ENCODE results near the gene ACADVL. TPM values are rescaled to one million over a fixed set of nuclear protein-coding genes. Genes with fewer than 3 reads are reported as not detected.

ACADVL gene
- total and polyA plus RNA-seq, 2 of the 4 experiments (the other 2 are of a cell fraction), result 139 to 752 TPM

GRCh38 chr17:7224110-7224509 lies 4.4 kb downstream of the ACADVL start:
- dilution Hi-C loops (cut with HindIII; ENCODE audit: low sequenced_read_pairs, unreplicated experiment) (no loop called here), intact Hi-C loops (cut with micrococcal nuclease) (no loop called here), in situ Hi-C loops (cut with MboI; ENCODE audit: low sequenced_read_pairs) (no loop called here)
- H3K9ac ChIP-seq (ENCODE audit: low read depth, low read length), result no peak overlapping the region
- WGBS, 2 experiments (ENCODE audit: extremely low coverage in 2 of 2, insufficient read length in 1 of 2), result 100% methylated on average over 5 of the region's 10 CpGs; no CpG with 5 or more reads in 1 of the 2 experiments
- no peak overlapping the region for H4K8ac ChIP-seq (ENCODE audit: low read depth in 2 of 2, low read length in 2 of 2)
- no peak overlapping the region for H2BK120ac ChIP-seq (ENCODE audit: low read depth, low read length)
- no peak overlapping the region for H2AFZ ChIP-seq (replicated peaks; ENCODE audit: low read length, poor library complexity)
- H2AK5ac ChIP-seq (ENCODE audit: low read depth, low read length), result no peak overlapping the region
- POLR2A ChIA-PET (ENCODE audit: unreplicated experiment), result interaction anchor here (0.6 kb wide), 2 partner anchors 10 kb away, joined by 3 read pairs; partner anchors contain the start of gene DVL2
- no peak overlapping the region for H2BK20ac ChIP-seq (ENCODE audit: low read depth, low read length)
- no peaks in the 10 kb centered on the region for H3K9me3 ChIP-seq (ENCODE audit: control insufficient read depth, insufficient read depth, low read length)
- no peak overlapping the region for H3K4me3 ChIP-seq (ENCODE audit: insufficient read depth, low read depth, low read length)
- no peak overlapping the region for H3K18ac ChIP-seq (ENCODE audit: low read depth, low read length)
- H3K4ac ChIP-seq (ENCODE audit: low read depth, low read length), result no peak overlapping the region
- H3K4me2 ChIP-seq (ENCODE audit: low read depth, low read length), result no peak overlapping the region
- H4K5ac ChIP-seq (ENCODE audit: low read depth, low read length), result no peak overlapping the region
- no peak overlapping the region for H3K14ac ChIP-seq (replicated peaks; ENCODE audit: low read depth, low read length)
- H3K4me1 ChIP-seq (ENCODE audit: control insufficient read depth, insufficient read depth, low read length), result peaks cover 11% of the 10 kb centered on the region
- ATAC-seq (ENCODE audit: low read depth), result no peak
- no peak for DNase-seq
- H2AK9ac ChIP-seq (replicated peaks; ENCODE audit: low read depth, low read length, poor library complexity), result peak overlapping the region; percentile 34
- no peak overlapping the region for H3K23ac ChIP-seq (ENCODE audit: low read depth, low read length)
- H3K36me3 ChIP-seq (ENCODE audit: control insufficient read depth, insufficient read depth, low read length), result peaks cover 75% of the 10 kb centered on the region
- peaks cover 32% of the 10 kb centered on the region for H4K20me1 ChIP-seq (ENCODE audit: insufficient read depth, low read length)
- no peak overlapping the region for H2BK5ac ChIP-seq (ENCODE audit: low read depth, low read length, poor library complexity, severe bottlenecking)
- TF ChIP-seq USF2 (IDR thresholded peaks at IDR 0.05; ENCODE audit: low read depth, low read length) (no peak), CHD1 (IDR thresholded peaks at IDR 0.05; ENCODE audit: low read depth, low read length) (no peak), FOS (IDR thresholded peaks at IDR 0.05; ENCODE audit: low read depth, low read length) (no peak), RAD21 (IDR thresholded peaks at IDR 0.05; ENCODE audit: low read length) (no peak), MXI1 (IDR thresholded peaks at IDR 0.05; ENCODE audit: borderline replicate concordance, low read depth, low read length) (no peak), NFE2L2 (IDR thresholded peaks at IDR 0.05; ENCODE audit: low read depth, low read length) (no peak), RFX5 (IDR thresholded peaks at IDR 0.05; ENCODE audit: low read depth, low read length) (no peak), ELK1 (IDR thresholded peaks at IDR 0.05; ENCODE audit: borderline replicate concordance, low read depth, low read length) (no peak), SMC3 (IDR thresholded peaks at IDR 0.05; ENCODE audit: low read depth, low read length) (no peak), MAFK (IDR thresholded peaks at IDR 0.05; ENCODE audit: low read depth, low read length) (no peak), CTCF (conservative IDR thresholded peaks at IDR 0.05; ENCODE audit: low read depth, low read length) (no peak), BHLHE40 (IDR thresholded peaks at IDR 0.05; ENCODE audit: low read depth, low read length) (no peak), POLR2A (IDR thresholded peaks at IDR 0.05; ENCODE audit: low read depth, low read length) (no peak)
- H3K27me3 ChIP-seq (ENCODE audit: control insufficient read depth, insufficient read depth, low read length), result no peaks in the 10 kb centered on the region
- no TSS peak for BruUV-seq (replicated peaks)
- no peak overlapping the region for H3K56ac ChIP-seq (ENCODE audit: extremely low read depth, insufficient read depth, low read length)
- CTCF ChIA-PET, result no interaction called here
- H3K79me1 ChIP-seq (ENCODE audit: low read depth in 1 of 2, low read length in 2 of 2), result peaks cover 8 to 74% of the 10 kb centered on the region in 2 experiments
- no peak overlapping the region for H2BK15ac ChIP-seq (ENCODE audit: low read depth, low read length)
- peaks cover 12% of the 10 kb centered on the region; the same call in 1 of the 2 replicates for H3K9me1 ChIP-seq (ENCODE audit: insufficient read depth, low read length)
- H4K91ac ChIP-seq (ENCODE audit: insufficient read depth, low read depth, low read length), result no peak overlapping the region
- no peak overlapping the region for H3K27ac ChIP-seq (ENCODE audit: insufficient read depth, low read length)

Data from IMR-90 (cell line).